Heart left ventricle (tissue), 13 donors: ENCODE data around the gene TAS2R16.

Source experiments
- CTCF ChIP-seq, 12 donors: fragments of 200-600 bp; sonication (generic) in 4 of 12; IDR thresholded peaks; one replicate each; pipeline versions ENCODE4 v1.5.0 to v1.8.0; 2018 to 2022; ENCODE audit warnings: antibody characterized with exemption in 12 of 12, mild to moderate bottlenecking in 5 of 12
- POLR2A ChIP-seq, 2 donors: fragments of 450-650 bp; IDR thresholded peaks; one replicate each; pipeline ENCODE4 v1.6.1; 2017; ENCODE audit warnings: antibody characterized with exemption in 2 of 2, mild to moderate bottlenecking in 2 of 2, moderate library complexity in 2 of 2
- donor health status: ischemic (EF 13 %, LVEDD 7.1; RV severe dilation, severe dysfunction).
- donor health status: DM: no; HTN: yes; CAD: no.
- donor health status: DM: no; HTN: no; CAD: no.
- donor health status: ischemic (EF 25% LVEDD 6.9; RV normal size, moderate dysfunction).
- donor health status: ischemic (EF 25% LVEDD 5.7; RV mildly dilated, moderate dysfunction).
- donor health status: ischemic (EF 35%, LVEDD 5.7; RV mildly dilated, moderate dysfunction).
- donor health status: nonischemic (EF 11% LVEDD 7.7; RV severe dilation, severe dysfunction).
- donor health status: DM: yes; HTN: yes; CAD: no.
- donor health status: PGD.
- donor health status: ischemic (EF 29% LVEDD 5.4; RV normal size, mild dysfunction).
- donor health status: nonischemic (EF 23%, LVEDD 6.1; RV moderate dilation, normal function).

- TF ChIP-seq POLR2A (IDR thresholded peaks at IDR 0.05) = no peak
- TF ChIP-seq CTCF (IDR thresholded peaks at IDR 0.05) = no peak
Observed at GRCh38 chr7:122949186-122949585, 46.3 kb downstream of the TAS2R16 start.
